NK-92 (cell line): Measurements from ENCODE around the gene OSCP1.

ENCODE experiments used
- DNase-seq: peaks from one replicate; lab custom pipeline; 2025; ENCODE audit not compliant: unreplicated experiment; lab: John Stamatoyannopoulos, UW

Gene OSCP1

GRCh38 chr1:36411674-36412648, 38.3 kb downstream of the OSCP1 start:
- no peak for DNase-seq

GRCh38 chr1:36408479-36408878, 41.8 kb downstream of the OSCP1 start:
- no peak for DNase-seq

GRCh38 chr1:36406440-36406839, 43.8 kb downstream of the OSCP1 start:
- DNase-seq, result no peak

GRCh38 chr1:36402504-36402890, 47.8 kb downstream of the OSCP1 start:
- no peak for DNase-seq

GRCh38 chr1:36401602-36402503, 48.4 kb downstream of the OSCP1 start:
- DNase-seq, result no peak

- no peak for DNase-seq
Observed at GRCh38 chr1:36400825-36401601, 49.2 kb downstream of the OSCP1 start.

DNA sequence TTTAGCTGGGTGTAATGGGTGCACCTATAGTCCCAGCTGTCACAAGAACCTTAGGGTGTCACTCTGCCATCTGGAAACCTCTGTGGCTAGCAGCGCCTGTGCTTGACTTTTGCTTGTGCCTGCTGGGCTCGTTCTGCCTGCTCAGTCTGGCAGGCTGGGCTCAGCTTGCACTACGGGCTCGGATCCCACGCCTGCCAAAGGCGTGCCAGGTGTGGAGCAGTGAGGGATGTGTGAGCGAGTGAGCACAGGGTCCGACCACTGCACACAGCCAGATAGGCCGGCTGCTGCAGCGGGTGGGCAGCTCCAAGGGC, 49.8 kb downstream of the OSCP1 start:
- no peak for DNase-seq

- DNase-seq, result no peak
Observed at GRCh38 chr1:36398370-36398977, 51.8 kb downstream of the OSCP1 start.

DNA sequence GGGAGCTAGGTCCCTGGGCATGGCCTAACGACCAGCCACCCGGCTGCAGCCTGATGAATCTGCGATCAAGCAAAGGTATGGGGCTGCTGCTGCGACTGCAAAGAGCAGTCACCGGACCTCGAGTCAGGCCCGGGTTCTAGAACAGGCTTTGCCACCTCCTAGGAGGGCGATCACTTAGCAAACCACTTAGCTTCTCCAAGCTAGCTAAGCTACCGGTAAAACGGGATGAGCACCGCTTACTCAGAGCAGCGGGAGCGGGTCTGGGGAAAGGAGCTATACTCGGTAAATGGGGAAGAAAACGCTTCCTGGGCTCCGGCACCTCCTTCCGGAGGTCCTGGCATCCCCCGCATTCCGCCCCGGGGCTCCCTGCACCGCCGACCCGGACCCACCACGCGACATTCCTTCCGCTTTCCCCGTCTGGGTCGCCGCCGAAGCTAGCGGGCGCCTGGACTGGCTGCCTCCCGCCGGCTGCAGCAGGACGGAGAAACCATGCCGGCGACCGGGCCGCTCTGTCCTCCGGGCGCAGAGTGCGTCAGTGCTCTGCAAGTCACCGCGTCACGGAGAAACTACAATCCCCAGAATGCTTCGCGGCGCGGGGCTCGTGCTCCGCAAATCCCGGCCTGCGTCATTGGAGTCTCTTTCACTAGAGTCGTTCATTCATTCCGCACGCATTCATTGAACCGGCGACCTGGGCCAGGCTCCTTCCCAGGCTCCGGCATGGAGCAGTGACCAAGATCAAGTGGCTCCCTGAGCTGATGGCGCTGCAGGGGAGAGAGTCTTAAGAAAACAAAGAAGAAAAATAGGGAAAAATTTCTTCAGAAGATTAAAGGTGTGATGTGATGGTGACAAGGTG, 52.6 kb downstream of the OSCP1 start, which contains the start of gene LSM10:
LSM10 (minus strand) TSS at position 531 of the 853 bp plus-strand sequence. CDS start 3,779 bp downstream, outside the sequence.
- DNase-seq, result peak; percentile 40

GRCh38 chr1:36397083-36397377, 53.2 kb downstream of the OSCP1 start:
- DNase-seq, result no peak

GRCh38 chr1:36396359-36396758, 53.9 kb downstream of the OSCP1 start:
- DNase-seq, result no peak

DNA sequence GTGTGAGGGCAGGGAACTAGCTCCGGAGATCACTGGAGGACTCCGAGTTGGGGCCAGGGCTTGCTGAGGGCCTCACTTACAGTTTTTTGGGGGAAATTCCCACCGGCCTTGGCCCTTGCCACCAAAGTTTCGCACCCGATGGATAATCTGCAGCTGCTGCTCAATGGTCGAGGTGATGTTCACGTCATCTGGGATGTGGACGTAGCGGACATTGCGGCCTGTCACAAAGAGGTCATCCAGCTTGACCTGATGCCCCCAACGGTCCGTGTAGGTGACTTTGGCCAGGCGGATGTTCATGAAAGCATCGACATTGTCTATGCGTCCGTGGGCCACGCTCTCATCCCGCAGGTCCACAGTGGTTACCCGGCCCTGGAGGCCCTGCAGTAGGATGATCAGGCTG, 56.6 kb downstream of the OSCP1 start:
- DNase-seq, result no peak

DNA sequence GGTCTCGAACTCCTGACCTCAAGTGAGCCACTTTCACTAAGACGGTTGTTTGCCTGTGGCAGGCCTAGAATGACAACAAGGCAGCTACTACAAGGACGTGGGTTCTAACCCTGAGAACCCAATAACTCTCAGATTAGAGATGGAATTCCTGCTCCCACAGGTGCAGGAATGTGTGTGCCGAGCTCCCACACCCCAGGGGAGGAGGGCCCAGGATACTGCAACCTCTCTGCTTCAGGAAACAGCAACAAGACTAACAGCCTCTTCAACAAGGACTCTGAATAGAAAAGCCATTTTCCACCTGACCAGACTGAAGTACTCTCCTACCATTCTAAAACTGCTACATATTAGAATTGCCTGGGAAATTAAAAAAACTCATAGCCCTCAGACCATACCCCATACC, 57.4 kb downstream of the OSCP1 start:
- DNase-seq, result no peak

DNA sequence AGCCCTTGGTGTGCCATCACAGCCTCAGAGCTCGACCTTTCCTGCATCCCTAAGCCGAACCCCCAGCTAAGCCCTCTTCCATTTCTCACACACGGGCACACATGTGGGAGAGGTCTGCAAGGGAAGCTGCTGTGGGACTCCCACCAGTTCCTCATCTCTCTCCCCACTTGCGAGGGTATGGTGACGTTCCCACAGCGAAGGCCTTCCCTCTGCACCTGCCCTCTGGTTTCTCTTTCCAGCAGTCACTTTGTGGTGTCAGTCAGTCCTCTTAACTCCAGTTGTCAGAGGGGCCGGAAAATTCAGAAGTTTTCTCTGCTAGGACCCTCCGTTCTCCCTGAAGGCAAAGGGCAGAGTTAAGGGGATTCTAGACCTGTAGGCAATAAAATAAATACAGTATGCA, 59.0 kb downstream of the OSCP1 start:
- no peak for DNase-seq

DNA sequence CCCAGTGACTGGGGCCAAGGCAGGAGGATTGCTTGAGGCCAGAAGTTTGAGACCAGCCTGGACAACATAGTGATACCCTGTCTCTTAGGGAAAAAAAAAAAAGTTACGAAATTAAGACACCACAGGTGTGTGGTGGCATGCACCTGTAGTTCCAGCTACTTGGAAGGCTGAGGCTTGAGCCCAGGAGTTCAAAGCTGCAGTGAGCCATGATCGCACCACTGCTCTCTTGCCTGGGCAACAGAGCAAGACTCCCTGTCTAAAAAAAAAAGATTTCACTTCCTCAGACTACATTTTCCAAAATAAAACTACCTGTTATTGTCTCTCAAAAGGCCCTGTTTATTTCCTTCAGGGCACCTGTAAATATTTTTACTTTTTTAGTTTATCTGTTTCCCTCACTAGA, 59.8 kb downstream of the OSCP1 start:
- no peak for DNase-seq

- no peak for DNase-seq
Observed at GRCh38 chr1:36389999-36390398, 60.3 kb downstream of the OSCP1 start.

DNA sequence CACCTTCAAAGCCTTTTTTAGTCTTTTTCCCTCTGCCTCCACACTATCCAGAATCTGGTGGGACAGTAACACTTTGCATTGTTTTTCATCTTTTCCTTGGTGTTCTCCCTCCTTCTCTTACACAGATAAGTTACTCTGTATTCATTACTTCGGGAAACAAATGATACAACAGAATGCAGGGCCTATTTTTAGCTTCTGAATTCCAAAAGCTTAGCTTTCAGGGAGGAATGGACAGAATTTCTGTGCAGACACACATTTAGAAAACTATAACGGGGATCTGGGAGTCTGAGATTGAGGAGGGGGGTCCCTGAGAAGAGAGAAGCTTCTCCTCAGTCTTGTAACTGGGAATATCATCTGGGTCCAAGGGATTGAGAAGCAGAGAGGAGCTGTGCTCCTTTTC, 61.0 kb downstream of the OSCP1 start:
- no peak for DNase-seq

DNA sequence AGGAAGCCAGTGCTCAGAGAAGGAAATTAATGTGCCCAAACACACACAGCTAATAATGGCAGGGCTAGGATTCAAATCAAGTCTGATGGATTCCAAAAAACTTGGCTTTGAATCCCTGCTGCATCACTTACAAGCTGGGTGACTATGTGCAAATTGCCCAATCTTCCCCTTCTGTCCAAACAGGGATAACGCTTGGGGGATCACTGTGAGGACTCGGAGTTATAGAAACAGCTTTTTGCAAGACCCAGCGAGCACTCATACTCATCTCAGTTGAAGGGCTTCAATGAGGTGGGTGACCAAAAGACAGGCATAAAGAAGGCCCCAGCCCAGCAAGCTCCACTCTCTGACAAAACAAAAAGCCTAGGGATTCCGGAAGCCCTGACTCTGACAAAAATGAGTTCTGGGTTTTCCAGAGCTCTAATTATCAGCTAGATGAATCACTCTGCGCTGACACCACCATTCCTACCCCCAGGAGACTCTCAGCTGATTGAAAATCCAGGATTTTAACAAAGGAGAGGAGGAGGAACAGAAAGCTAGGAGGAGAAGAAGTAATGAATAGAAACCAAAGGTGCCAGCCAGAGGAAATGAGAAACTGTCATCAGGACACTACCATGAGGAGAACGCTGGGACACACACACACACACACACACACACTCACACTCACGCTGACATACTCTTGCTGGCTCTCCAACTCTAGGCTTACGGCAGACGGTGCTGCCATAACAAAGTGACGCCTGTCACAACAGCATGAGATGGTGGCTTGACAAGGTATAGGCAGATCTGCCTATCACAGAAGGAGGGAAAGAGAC, 62.9 kb downstream of the OSCP1 start:
- no peak for DNase-seq
